A549 treated with AZD2906 at 1 μM for 4 hours (cell line): ENCODE results near the gene GLE1. TPM values are rescaled to one million over a fixed set of nuclear protein-coding genes. Genes with fewer than 3 reads are reported as not detected.

Experiments used
- total RNA-seq: library from RNA; stranded (reverse); fragments of 200-300 nt; extraction: Qiagen RNA extraction; gene quantifications from 5 replicates; pipeline ENCODE4 v1.2.3, GENCODE V29; 2022

Gene GLE1, protein sequence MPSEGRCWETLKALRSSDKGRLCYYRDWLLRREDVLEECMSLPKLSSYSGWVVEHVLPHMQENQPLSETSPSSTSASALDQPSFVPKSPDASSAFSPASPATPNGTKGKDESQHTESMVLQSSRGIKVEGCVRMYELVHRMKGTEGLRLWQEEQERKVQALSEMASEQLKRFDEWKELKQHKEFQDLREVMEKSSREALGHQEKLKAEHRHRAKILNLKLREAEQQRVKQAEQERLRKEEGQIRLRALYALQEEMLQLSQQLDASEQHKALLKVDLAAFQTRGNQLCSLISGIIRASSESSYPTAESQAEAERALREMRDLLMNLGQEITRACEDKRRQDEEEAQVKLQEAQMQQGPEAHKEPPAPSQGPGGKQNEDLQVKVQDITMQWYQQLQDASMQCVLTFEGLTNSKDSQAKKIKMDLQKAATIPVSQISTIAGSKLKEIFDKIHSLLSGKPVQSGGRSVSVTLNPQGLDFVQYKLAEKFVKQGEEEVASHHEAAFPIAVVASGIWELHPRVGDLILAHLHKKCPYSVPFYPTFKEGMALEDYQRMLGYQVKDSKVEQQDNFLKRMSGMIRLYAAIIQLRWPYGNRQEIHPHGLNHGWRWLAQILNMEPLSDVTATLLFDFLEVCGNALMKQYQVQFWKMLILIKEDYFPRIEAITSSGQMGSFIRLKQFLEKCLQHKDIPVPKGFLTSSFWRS
- 26.5 to 29.0 TPM (median 28.3 TPM) in 5 replicates for total RNA-seq

DNA sequence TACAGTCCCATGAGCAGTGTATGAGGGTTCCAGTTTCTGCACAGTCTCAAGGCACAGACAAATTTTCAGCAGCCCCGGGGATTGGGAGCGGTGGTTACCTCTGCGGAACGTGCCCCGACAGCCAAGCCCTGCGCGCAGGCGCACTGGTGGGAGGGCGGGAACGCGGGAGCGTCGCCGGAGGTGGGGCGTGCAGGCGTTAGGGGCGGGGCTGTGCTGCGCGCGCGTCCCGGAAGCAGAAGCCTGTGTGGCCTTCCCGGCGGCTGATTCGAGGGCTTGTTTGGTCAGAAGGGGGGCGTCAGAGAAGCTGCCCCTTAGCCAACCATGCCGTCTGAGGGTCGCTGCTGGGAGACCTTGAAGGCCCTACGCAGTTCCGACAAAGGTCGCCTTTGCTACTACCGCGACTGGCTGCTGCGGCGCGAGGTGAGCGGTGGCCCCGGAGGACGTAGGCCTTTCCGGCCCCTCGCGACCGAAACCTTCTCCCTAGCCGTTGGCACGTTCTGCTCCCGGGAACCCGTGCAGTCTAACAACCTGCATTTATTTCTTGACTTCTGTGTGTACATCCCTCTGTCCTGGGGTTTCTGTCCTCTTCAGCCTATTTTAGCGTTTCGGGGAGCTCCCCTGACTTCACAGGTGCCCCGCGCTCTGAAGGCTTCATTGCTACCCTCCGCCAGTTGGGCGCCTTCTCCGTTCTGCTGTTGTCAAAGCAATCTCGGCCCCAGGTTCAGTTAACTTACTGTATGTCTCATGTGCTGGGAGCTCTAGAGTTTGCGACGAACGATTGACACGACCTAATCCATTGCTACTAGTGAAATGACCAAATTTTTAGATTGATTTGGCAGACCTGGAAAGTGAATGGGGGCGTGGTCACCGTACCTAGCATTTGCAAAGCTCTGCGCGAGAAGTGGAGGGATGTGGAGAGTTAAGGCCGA is at the start of gene GLE1:
Gene GLE1 (plus strand): TSS at position 235 of the 929 bp plus-strand sequence. CDS start 87 bp downstream, at position 322.

DNA sequence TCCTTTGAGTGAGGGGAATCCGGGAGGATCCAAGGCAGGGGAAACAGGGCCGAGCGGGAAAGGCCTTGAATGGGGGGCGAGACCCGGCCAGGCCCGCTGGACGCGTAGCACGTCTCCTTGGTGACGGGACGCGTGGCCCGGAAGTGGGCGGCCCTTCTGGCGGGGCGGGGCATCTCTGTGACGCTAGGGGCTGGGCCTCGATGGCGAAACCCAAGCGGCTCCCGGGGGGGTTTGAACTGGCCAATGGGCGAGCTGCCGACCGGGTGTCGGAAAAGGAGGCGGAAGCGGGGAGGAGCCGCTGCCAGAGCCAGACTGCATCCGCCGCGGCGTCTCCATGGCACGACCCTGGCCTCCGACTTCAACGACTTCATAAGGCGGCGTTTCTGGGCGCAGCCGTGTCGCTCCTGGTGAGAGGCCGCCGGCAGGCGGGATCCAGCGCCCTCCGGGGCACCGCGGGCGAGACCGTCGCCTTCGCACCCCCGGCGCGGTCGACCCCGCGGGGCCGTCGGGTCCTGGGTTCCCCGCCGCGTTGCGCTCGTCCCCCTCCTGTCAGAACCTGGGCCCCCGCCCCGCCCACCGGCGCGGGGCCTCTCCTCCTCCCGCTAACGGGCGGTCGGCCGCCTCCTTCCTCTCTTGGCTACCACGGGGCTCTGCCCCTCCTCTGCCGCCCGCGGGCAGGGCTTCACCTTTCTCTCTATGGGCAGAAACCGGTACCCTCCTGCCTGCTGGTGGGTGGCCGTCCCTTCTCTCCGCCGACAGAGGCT is 48.5 kb upstream of the GLE1 start, which contains the start of gene ODF2:
Gene ODF2 (plus strand): TSS at position 158 of the 764 bp plus-strand sequence. CDS start 86 bp downstream, at position 244.

DNA sequence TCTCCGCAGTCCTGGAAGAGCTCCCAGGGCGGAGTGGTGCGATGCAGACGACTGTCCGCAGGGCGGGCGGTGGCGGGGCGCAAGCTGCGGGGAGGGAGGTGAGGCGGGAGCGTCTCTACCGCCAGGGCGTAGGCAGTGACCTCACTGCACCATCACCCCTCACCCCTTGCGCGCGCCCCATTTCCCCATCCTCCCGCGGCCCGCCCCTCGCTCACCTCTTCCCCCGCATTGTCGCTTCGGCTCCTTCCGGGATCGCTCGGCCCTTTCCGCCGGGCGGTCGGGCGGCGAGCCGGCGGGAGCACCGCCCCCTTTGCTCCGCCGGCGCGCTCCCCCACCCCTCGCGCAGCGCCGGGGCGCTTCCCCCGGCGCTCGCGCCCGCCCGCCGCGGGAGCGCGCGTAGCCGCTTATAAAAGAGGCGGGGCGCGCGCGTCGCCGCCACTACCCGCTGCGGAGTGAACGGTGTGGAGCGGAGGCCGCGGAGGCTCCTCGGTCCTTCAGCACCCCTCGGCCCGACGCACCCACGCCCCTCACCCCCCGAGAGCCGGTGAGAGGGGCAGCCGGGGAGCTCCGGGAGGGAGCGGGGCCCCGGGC is 47.7 kb downstream of the GLE1 start, which contains the start of gene SPTAN1:
Gene SPTAN1 (plus strand): TSS at position 435 of the 591 bp plus-strand sequence. CDS start 14,154 bp downstream, outside the sequence.

Other genes with a start within 250 kb of the GLE1 start
- gene GOLGA2, start 228.7 kb upstream of the GLE1 start, total RNA-seq = 43.1 to 47.7 TPM (median 46.4 TPM) in 5 replicates
- 36.5 to 45.8 TPM (median 43.0 TPM) in 5 replicates for gene SWI5, start 228.4 kb upstream of the GLE1 start, total RNA-seq
- 40.9 to 49.1 TPM (median 46.8 TPM) in 5 replicates for gene TRUB2, start 182.3 kb upstream of the GLE1 start, total RNA-seq
- 52.2 to 61.8 TPM (median 58.9 TPM) in 5 replicates for gene COQ4, start 181.9 kb upstream of the GLE1 start, total RNA-seq
- 37.3 to 49.5 TPM (median 45.2 TPM) in 5 replicates for gene SLC27A4, start 164.2 kb upstream of the GLE1 start, total RNA-seq
- 68.1 to 87.1 TPM (median 84.3 TPM) in 5 replicates for gene URM1, start 133.3 kb upstream of the GLE1 start, total RNA-seq
- 34.2 to 41.0 TPM (median 36.2 TPM) in 5 replicates for gene CERCAM, start 83.9 kb upstream of the GLE1 start, total RNA-seq
- gene ODF2, start 48.7 kb upstream of the GLE1 start, total RNA-seq = 21.7 to 26.4 TPM (median 23.6 TPM) in 5 replicates
- gene SPTAN1, start 47.9 kb downstream of the GLE1 start, total RNA-seq = 129 to 153 TPM (median 147 TPM) in 5 replicates
- 98.9 to 149 TPM (median 138 TPM) in 5 replicates for gene DYNC2I2, start 152.1 kb downstream of the GLE1 start, total RNA-seq
- gene SET, start 184.5 kb downstream of the GLE1 start, total RNA-seq = 374 to 503 TPM (median 376 TPM) in 5 replicates
- gene PKN3, start 197.8 kb downstream of the GLE1 start, total RNA-seq = 13.1 to 18.5 TPM (median 16.8 TPM) in 5 replicates
- 65.4 to 100.0 TPM (median 97.3 TPM) in 5 replicates for gene ZDHHC12, start 219.4 kb downstream of the GLE1 start, total RNA-seq